A673 (cell line): Measurements from ENCODE around the gene TMEM50A. TPM values are rescaled to one million over a fixed set of nuclear protein-coding genes. Genes with fewer than 3 reads are reported as not detected.
"Not testable (repeated sequence)": the region's sequence is repeated elsewhere in the genome, so short reads cannot be mapped to it uniquely, and the experiment has no call there.

ENCODE experiments used
- BruUV-seq: library from RNA; stranded (reverse); fragments of 400-500 nt; replicated peaks from 2 replicates; lab custom pipeline; 2021; lab: Mats Ljungman, UMichigan
- CTCF ChIA-PET: fragments of 300-600 bp; sonication (Branson Sonifier 250); formaldehyde crosslinking; loops from one replicate; lab custom pipeline; 2022; ENCODE audit warnings: antibody characterized with exemption; lab: Charles Lee
- POLR2A ChIA-PET: fragments of 300-600 bp; sonication (Branson Sonifier 250); formaldehyde crosslinking; loops from one replicate; lab custom pipeline; 2022; ENCODE audit warnings: antibody characterized with exemption; ENCODE audit not compliant: low non-redundant PET; lab: Charles Lee
- DNase-seq: peaks from one replicate; pipeline ENCODE4 v3.0.0-alpha.2; 2015; ENCODE audit warnings: low spot score
- H3K27ac ChIP-seq: fragments of 200-600 bp; sonication (generic); 2 replicates; pipeline ENCODE4 v1.5.1; 2016; ENCODE audit warnings: mixed run types, low read depth, mild to moderate bottlenecking, mixed read lengths, antibody characterized with exemption, low read length; ENCODE audit not compliant: poor library complexity, severe bottlenecking
- H3K27me3 ChIP-seq: fragments of 200-600 bp; sonication (generic); replicated peaks from 2 replicates; pipeline ENCODE4 v1.6.1; 2017; ENCODE audit warnings: mixed run types, low read depth, mild to moderate bottlenecking, mixed read lengths, antibody characterized with exemption, low read length; ENCODE audit not compliant: insufficient read depth, poor library complexity
- H3K36me3 ChIP-seq: fragments of 200-600 bp; sonication (generic); 2 replicates; pipeline ENCODE4 v1.6.1; 2016; ENCODE audit warnings: mixed run types, mild to moderate bottlenecking, mixed read lengths, antibody characterized with exemption, low read length; ENCODE audit not compliant: insufficient read depth, poor library complexity, severe bottlenecking
- H3K4me1 ChIP-seq: fragments of 200-600 bp; sonication (generic); 2 replicates; pipeline ENCODE4 v1.6.1; 2017; ENCODE audit warnings: mixed run types, mild to moderate bottlenecking, mixed read lengths, antibody characterized with exemption, low read length; ENCODE audit not compliant: insufficient read depth, poor library complexity, severe bottlenecking
- H3K4me3 ChIP-seq: fragments of 200-600 bp; sonication (generic); 2 replicates; pipeline ENCODE4 v1.5.1; 2016; ENCODE audit warnings: low read depth, mixed run types, mild to moderate bottlenecking, mixed read lengths, low read length; ENCODE audit not compliant: poor library complexity, severe bottlenecking
- H3K9me3 ChIP-seq: fragments of 200-600 bp; sonication (generic); 2 replicates; pipeline ENCODE4 v1.6.1; 2016; ENCODE audit warnings: mixed run types, low read depth, mild to moderate bottlenecking, mixed read lengths, antibody characterized with exemption, low read length; ENCODE audit not compliant: poor library complexity, severe bottlenecking
- CTCF ChIP-seq: fragments of 300-800, 200-600 bp; sonication (generic); conservative IDR thresholded peaks from 2 replicates; pipeline ENCODE4 v1.5.1; 2017; ENCODE audit warnings: low read depth, mild to moderate bottlenecking, antibody characterized with exemption, low read length, moderate library complexity, mixed read lengths
- EZH2 ChIP-seq: fragments of 200-600 bp; sonication (generic); IDR thresholded peaks from 2 replicates; pipeline ENCODE4 v1.6.1; 2017; ENCODE audit warnings: borderline replicate concordance, low read depth, mild to moderate bottlenecking, mixed read lengths, antibody characterized with exemption, low read length; ENCODE audit not compliant: poor library complexity, severe bottlenecking
- intact Hi-C: fragments of 100-400 bp; cut with micrococcal nuclease; formaldehyde crosslinking; loops from one replicate; pipeline ENCODE4 v1.10.0; 2022; ENCODE audit not compliant: unreplicated experiment
- total RNA-seq: library from RNA; stranded (reverse); gene quantifications from 2 replicates; pipeline ENCODE4 v1.2.3, GENCODE V29; 2021

TMEM50A gene
- total RNA-seq, 1 experiment from 2014 or later, result 99.4 TPM

- Histone ChIP-seq H3K4me3 (no peak overlapping the region), H3K36me3 (no peaks in the 10 kb centered on the region), H3K27me3 (no peaks in the 10 kb centered on the region), H3K27ac (no peak overlapping the region), H3K4me1 (peaks cover 9% of the 10 kb centered on the region), H3K9me3 (no peaks in the 10 kb centered on the region)
- no peak for TF ChIP-seq CTCF
- no peak for TF ChIP-seq EZH2
- ChIA-PET CTCF (no interaction called here), POLR2A (no interaction called here)
- no peak for DNase-seq
- intact Hi-C loops, result no loop called here
- no TSS peak for BruUV-seq
These were observed 31.1 kb downstream of the TMEM50A start for GRCh38 chr1:25369241-25369640.

- BruUV-seq, DNase-seq, CTCF ChIA-PET, POLR2A ChIA-PET, intact Hi-C loops, H3K27me3 ChIP-seq, H3K4me3 ChIP-seq, H3K36me3 ChIP-seq, H3K9me3 ChIP-seq, H3K27ac ChIP-seq, H3K4me1 ChIP-seq: not testable (repeated sequence)
These were observed 31.6 kb downstream of the TMEM50A start for GRCh38 chr1:25369691-25370271.

GRCh38 chr1:25371757-25372156 is 33.6 kb downstream of the TMEM50A start:
- H3K4me1 ChIP-seq, BruUV-seq, H3K27me3 ChIP-seq, POLR2A ChIA-PET, H3K36me3 ChIP-seq, intact Hi-C loops, H3K27ac ChIP-seq, H3K4me3 ChIP-seq, H3K9me3 ChIP-seq: not testable (repeated sequence)
- CTCF ChIA-PET, result interaction anchor here (0.6 kb wide), 1 partner anchor 463 kb away, joined by 3 read pairs; no protein-coding TSS in a partner anchor
- DNase-seq, result peak; percentile 71

GRCh38 chr1:25378367-25378766 is 40.2 kb downstream of the TMEM50A start:
- DNase-seq, H3K9me3 ChIP-seq, intact Hi-C loops, CTCF ChIA-PET, POLR2A ChIA-PET, H3K4me3 ChIP-seq, H3K27me3 ChIP-seq, H3K4me1 ChIP-seq, H3K27ac ChIP-seq, BruUV-seq, H3K36me3 ChIP-seq: not testable (repeated sequence)

GRCh38 chr1:25382543-25382942 is 44.4 kb downstream of the TMEM50A start:
- H3K9me3 ChIP-seq, intact Hi-C loops, H3K4me1 ChIP-seq, BruUV-seq, H3K36me3 ChIP-seq, H3K27me3 ChIP-seq, DNase-seq, H3K27ac ChIP-seq, H3K4me3 ChIP-seq, POLR2A ChIA-PET, CTCF ChIA-PET: not testable (repeated sequence)

- BruUV-seq, POLR2A ChIA-PET, H3K9me3 ChIP-seq, H3K27me3 ChIP-seq, CTCF ChIA-PET, H3K4me3 ChIP-seq, DNase-seq, H3K36me3 ChIP-seq, H3K27ac ChIP-seq, intact Hi-C loops, H3K4me1 ChIP-seq: not testable (repeated sequence)
These were observed 45.0 kb downstream of the TMEM50A start for GRCh38 chr1:25383090-25383489.

- H3K9me3 ChIP-seq, DNase-seq, BruUV-seq, POLR2A ChIA-PET, H3K27ac ChIP-seq, H3K4me3 ChIP-seq, H3K4me1 ChIP-seq, intact Hi-C loops, CTCF ChIA-PET, H3K27me3 ChIP-seq, H3K36me3 ChIP-seq: not testable (repeated sequence)
These were observed 45.7 kb downstream of the TMEM50A start for GRCh38 chr1:25383875-25384274.
